ENCODE results near the gene CACNA2D1. TPM values are rescaled to one million over a fixed set of nuclear protein-coding genes. Genes with fewer than 3 reads are reported as not detected.

The CACNA2D1 gene
- total RNA-seq, 3 donors from 2014 or later (not counting 1 experiment from before 2014, with no cell fraction given), result not detected

DNA sequence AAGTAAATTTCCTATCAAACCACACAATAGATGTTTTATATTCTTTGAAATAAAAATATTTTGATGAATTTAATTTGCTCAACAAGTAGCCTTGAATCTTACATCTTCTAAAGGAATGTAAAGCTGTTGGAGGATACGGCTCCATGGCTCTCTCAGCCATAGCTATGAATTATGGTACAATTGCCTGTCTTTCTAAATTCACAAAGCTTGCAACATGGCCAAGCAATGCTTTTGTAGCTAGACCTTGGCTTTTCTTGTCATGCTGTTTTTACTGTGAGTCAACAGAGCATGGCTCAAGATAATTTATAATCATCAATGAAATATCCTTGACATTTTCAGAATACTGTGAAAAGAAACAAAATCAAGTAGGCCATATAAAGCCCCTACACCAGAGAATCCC is 286.7 kb downstream of the CACNA2D1 start:
- H3K4me1 ChIP-seq (ENCODE audit: control insufficient read depth, insufficient read depth, low read length), result no peaks in the 10 kb centered on the region
- Mint-ChIP-seq H3K36me3 (no peaks in the 10 kb centered on the region), H3K27ac (no peak overlapping the region), H3K27me3 (ENCODE audit: low read depth in 2 of 2) (no peaks in the 10 kb centered on the region), H3K9me3 (peaks cover 2 to 10% of the 10 kb centered on the region in 2 donors), H3K4me3 (no peak overlapping the region), H3K4me1 (no peaks in the 10 kb centered on the region)
- TF ChIP-seq, protein P1, sequence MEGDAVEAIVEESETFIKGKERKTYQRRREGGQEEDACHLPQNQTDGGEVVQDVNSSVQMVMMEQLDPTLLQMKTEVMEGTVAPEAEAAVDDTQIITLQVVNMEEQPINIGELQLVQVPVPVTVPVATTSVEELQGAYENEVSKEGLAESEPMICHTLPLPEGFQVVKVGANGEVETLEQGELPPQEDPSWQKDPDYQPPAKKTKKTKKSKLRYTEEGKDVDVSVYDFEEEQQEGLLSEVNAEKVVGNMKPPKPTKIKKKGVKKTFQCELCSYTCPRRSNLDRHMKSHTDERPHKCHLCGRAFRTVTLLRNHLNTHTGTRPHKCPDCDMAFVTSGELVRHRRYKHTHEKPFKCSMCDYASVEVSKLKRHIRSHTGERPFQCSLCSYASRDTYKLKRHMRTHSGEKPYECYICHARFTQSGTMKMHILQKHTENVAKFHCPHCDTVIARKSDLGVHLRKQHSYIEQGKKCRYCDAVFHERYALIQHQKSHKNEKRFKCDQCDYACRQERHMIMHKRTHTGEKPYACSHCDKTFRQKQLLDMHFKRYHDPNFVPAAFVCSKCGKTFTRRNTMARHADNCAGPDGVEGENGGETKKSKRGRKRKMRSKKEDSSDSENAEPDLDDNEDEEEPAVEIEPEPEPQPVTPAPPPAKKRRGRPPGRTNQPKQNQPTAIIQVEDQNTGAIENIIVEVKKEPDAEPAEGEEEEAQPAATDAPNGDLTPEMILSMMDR (IDR thresholded peaks at IDR 0.05), result no peak
- no peaks in the 10 kb centered on the region for H3K27me3 ChIP-seq (ENCODE audit: control insufficient read depth, insufficient read depth, low read length)
- no peak overlapping the region for H3K4me3 ChIP-seq (ENCODE audit: low read length)
- no peak overlapping the region for H3K27ac ChIP-seq (ENCODE audit: low read length)
- 76% methylated on average over 1 of the region's 1 CpG for WGBS (ENCODE audit: insufficient coverage)
- no peak for ATAC-seq
- no peak for DNase-seq
- no peaks in the 10 kb centered on the region for H3K36me3 ChIP-seq (ENCODE audit: control insufficient read depth, insufficient read depth, low read length)
- intact Hi-C loops (cut with micrococcal nuclease), result no loop called here
- no peaks in the 10 kb centered on the region for H3K9me3 ChIP-seq (ENCODE audit: control insufficient read depth, insufficient read depth, low read length)

DNA sequence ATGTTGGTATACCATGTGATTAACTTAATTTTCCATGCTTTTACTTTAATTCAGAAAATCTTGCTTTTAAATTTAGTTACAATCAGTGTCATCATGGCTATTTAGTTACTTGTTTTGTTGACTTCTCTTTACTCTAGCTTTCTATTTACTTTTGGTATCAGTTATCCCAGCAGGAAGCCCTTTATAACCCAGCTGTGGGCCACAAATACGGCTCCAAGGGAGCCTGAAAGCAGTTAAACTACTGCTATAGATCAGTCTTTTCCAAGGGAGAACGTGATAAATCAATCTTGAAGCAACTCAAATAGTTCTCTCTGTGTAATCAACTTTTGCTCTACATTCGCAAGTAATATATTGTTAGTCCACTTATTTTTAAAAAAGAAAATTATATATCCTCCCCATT is 287.4 kb downstream of the CACNA2D1 start:
- Mint-ChIP-seq H3K9me3 (peaks cover 0 to 5% of the 10 kb centered on the region in 2 donors), H3K27me3 (ENCODE audit: low read depth in 2 of 2) (no peaks in the 10 kb centered on the region), H3K27ac (no peak overlapping the region), H3K4me1 (no peaks in the 10 kb centered on the region), H3K36me3 (no peaks in the 10 kb centered on the region), H3K4me3 (no peak overlapping the region)
- intact Hi-C loops (cut with micrococcal nuclease), result no loop called here
- Histone ChIP-seq H3K4me1 (ENCODE audit: control insufficient read depth, insufficient read depth, low read length) (no peaks in the 10 kb centered on the region), H3K27ac (ENCODE audit: low read length) (no peak overlapping the region), H3K4me3 (ENCODE audit: low read length) (no peak overlapping the region), H3K9me3 (ENCODE audit: control insufficient read depth, insufficient read depth, low read length) (no peaks in the 10 kb centered on the region), H3K27me3 (ENCODE audit: control insufficient read depth, insufficient read depth, low read length) (no peaks in the 10 kb centered on the region), H3K36me3 (ENCODE audit: control insufficient read depth, insufficient read depth, low read length) (no peaks in the 10 kb centered on the region)
- TF ChIP-seq, protein P1 (IDR thresholded peaks at IDR 0.05), result no peak
- no peak for ATAC-seq
- 60% methylated on average over 1 of the region's 3 CpGs for WGBS (ENCODE audit: insufficient coverage)
- DNase-seq, result no peak

DNA sequence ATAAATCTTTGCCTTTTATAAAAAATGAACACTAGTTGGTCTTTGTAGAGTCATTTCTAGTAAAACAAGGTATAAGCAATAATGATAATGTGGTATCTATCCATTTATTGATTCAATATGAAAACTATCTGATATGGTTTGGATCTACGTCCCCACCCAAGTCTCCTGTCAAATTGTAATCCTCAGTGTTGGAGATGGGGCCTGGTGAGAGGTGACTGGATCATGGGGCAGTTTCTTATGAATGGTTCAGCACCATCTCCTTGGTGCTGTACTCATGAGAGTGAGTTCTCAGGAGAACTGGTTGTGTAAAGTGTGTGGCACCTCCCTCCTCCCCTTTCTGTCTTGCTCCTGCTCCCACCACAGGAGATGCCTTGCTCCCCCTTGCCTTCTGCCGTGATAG is 288.8 kb downstream of the CACNA2D1 start:
- Mint-ChIP-seq H3K4me1 (no peaks in the 10 kb centered on the region), H3K9me3 (peaks cover 0 to 4% of the 10 kb centered on the region in 2 donors), H3K27me3 (ENCODE audit: low read depth in 2 of 2) (no peaks in the 10 kb centered on the region), H3K27ac (no peak overlapping the region), H3K36me3 (no peaks in the 10 kb centered on the region), H3K4me3 (no peak overlapping the region)
- no peaks in the 10 kb centered on the region for H3K9me3 ChIP-seq (ENCODE audit: control insufficient read depth, insufficient read depth, low read length)
- TF ChIP-seq, protein P1 (IDR thresholded peaks at IDR 0.05), result no peak
- no peaks in the 10 kb centered on the region for H3K36me3 ChIP-seq (ENCODE audit: control insufficient read depth, insufficient read depth, low read length)
- H3K4me3 ChIP-seq (ENCODE audit: low read length), result no peak overlapping the region
- H3K4me1 ChIP-seq (ENCODE audit: control insufficient read depth, insufficient read depth, low read length), result no peaks in the 10 kb centered on the region
- no peak overlapping the region for H3K27ac ChIP-seq (ENCODE audit: low read length)
- WGBS (ENCODE audit: insufficient coverage), result 77% methylated on average over 2 of the region's 2 CpGs
- no peaks in the 10 kb centered on the region for H3K27me3 ChIP-seq (ENCODE audit: control insufficient read depth, insufficient read depth, low read length)
- ATAC-seq (no peak), DNase-seq (no peak)
- intact Hi-C loops (cut with micrococcal nuclease), result no loop called here

DNA sequence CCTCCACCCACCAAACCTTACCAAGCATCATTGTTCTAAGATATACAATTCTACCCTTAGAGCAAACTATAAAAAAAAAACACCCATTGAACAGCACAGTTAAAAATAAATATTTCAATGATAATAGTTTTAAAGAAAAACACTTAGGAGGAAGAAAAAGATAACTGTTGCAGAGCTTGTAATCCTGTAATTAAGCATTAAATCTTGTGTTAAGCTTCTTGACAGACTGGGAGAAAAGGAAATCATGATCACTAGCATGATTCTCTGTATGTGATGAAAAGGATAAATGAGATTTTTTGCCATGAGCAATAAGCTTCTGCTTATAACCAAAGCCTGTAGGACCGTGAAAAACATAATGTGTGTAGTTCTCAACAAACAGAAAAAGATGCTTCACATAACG is 289.8 kb downstream of the CACNA2D1 start:
- H3K4me3 ChIP-seq (ENCODE audit: low read length), result no peak overlapping the region
- H3K4me1 ChIP-seq (ENCODE audit: control insufficient read depth, insufficient read depth, low read length), result no peaks in the 10 kb centered on the region
- WGBS (ENCODE audit: insufficient coverage), result no CpG with 5 or more reads among the region's 2 CpGs
- H3K27me3 ChIP-seq (ENCODE audit: control insufficient read depth, insufficient read depth, low read length), result no peaks in the 10 kb centered on the region
- H3K27ac ChIP-seq (ENCODE audit: low read length), result no peak overlapping the region
- TF ChIP-seq, protein P1 (IDR thresholded peaks at IDR 0.05), result no peak
- Mint-ChIP-seq H3K4me3 (no peak overlapping the region), H3K27me3 (ENCODE audit: low read depth in 2 of 2) (no peaks in the 10 kb centered on the region), H3K36me3 (no peaks in the 10 kb centered on the region), H3K9me3 (peaks cover 0 to 2% of the 10 kb centered on the region in 2 donors), H3K4me1 (no peaks in the 10 kb centered on the region), H3K27ac (no peak overlapping the region)
- H3K36me3 ChIP-seq (ENCODE audit: control insufficient read depth, insufficient read depth, low read length), result no peaks in the 10 kb centered on the region
- no peaks in the 10 kb centered on the region for H3K9me3 ChIP-seq (ENCODE audit: control insufficient read depth, insufficient read depth, low read length)
- intact Hi-C loops (cut with micrococcal nuclease), result no loop called here
- ATAC-seq (no peak), DNase-seq (no peak)
